Suprapubic skin (tissue), 4 donors: ENCODE measurements around the gene CHM.

ENCODE experiments used
- EP300 ChIP-seq: sonication (generic); formaldehyde crosslinking; IDR thresholded peaks from one replicate; pipeline ENCODE4 v1.6.1; 2017; ENCODE audit warnings: antibody characterized with exemption
- POLR2A ChIP-seq, 2 donors: fragments of 450-650 bp; IDR thresholded peaks; one replicate each; pipeline ENCODE4 v1.6.1; 2017; ENCODE audit warnings: antibody characterized with exemption in 2 of 2, mild to moderate bottlenecking in 2 of 2, moderate library complexity in 2 of 2
- POLR2AphosphoS5 ChIP-seq, 3 donors: sonication (generic); formaldehyde crosslinking; IDR thresholded peaks; one replicate each; pipeline ENCODE4 v1.6.1; 2017; ENCODE audit warnings: antibody characterized with exemption in 3 of 3
- TF ChIP-seq, protein P1 (sequence below), 2 donors: fragments of 200-600 bp in 1 of 2; fragments of 450-650 bp in 1 of 2; sonication (generic) in 1 of 2; IDR thresholded peaks; one replicate each; pipeline ENCODE4 v1.5.1; 2016 to 2019; ENCODE audit warnings: antibody characterized with exemption in 2 of 2, mild to moderate bottlenecking in 1 of 2, moderate library complexity in 1 of 2

DNA sequence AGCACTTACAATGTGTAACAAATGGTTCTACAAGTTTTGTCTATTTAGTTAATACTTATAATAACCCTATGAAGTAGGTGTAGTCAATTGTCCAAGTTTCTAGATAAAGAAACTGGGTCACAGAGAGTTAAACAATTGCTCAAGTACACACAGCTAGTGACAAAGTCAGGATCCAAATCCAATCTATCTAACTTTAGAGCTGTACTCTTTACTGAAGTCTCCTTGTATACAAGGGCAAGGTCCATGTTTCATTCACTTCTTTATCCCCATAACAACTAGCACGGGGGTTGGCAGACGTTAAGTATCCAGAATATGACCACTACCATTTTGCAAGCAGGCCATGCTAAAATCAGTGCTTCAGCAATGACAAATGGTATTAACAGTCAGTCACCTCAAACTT lies 141.0 kb downstream of the CHM start:
- TF ChIP-seq POLR2A (IDR thresholded peaks at IDR 0.05) (no peak), EP300 (no peak), POLR2AphosphoS5 (IDR thresholded peaks at IDR 0.05) (no peak)
- TF ChIP-seq, protein P1, sequence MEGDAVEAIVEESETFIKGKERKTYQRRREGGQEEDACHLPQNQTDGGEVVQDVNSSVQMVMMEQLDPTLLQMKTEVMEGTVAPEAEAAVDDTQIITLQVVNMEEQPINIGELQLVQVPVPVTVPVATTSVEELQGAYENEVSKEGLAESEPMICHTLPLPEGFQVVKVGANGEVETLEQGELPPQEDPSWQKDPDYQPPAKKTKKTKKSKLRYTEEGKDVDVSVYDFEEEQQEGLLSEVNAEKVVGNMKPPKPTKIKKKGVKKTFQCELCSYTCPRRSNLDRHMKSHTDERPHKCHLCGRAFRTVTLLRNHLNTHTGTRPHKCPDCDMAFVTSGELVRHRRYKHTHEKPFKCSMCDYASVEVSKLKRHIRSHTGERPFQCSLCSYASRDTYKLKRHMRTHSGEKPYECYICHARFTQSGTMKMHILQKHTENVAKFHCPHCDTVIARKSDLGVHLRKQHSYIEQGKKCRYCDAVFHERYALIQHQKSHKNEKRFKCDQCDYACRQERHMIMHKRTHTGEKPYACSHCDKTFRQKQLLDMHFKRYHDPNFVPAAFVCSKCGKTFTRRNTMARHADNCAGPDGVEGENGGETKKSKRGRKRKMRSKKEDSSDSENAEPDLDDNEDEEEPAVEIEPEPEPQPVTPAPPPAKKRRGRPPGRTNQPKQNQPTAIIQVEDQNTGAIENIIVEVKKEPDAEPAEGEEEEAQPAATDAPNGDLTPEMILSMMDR (IDR thresholded peaks at IDR 0.05) = no peak
